MM.1S (cell line): ENCODE data around the gene PLCG2.

Experiments used
- CTCF ChIP-seq: fragments of 300-600 bp; sonication (generic); IDR thresholded peaks from 2 replicates; pipeline ENCODE4 v1.5.1; 2016; ENCODE audit warnings: antibody characterized with exemption, low read length, mixed read lengths
- EZH2 ChIP-seq: fragments of 300-600 bp; sonication (generic); optimal IDR thresholded peaks from 2 replicates; pipeline ENCODE3; 2017; ENCODE audit warnings: low read depth, mild to moderate bottlenecking, antibody characterized with exemption, low read length, mixed read lengths

GRCh38 chr16:81913222-81913621 is 134.1 kb downstream of the PLCG2 start:
- TF ChIP-seq CTCF, result no peak
- no peak for TF ChIP-seq EZH2
